Activated T-cell treated with anti-CD3 and anti-CD28 coated beads, Interleukin-2, amount 50 U/mL, for 4 hours (primary cell): ENCODE results near the gene PTPRN. TPM values are rescaled to one million over a fixed set of nuclear protein-coding genes. Genes with fewer than 3 reads are reported as not detected.

Experiments
- ATAC-seq, 2 donors: fragments of 200-7000 bp; cut with Tn5 transposase; one replicate each; pipeline ENCODE4 v1.10.0; 2021
- DNase-seq: peaks from one replicate; pipeline ENCODE4 v3.0.0-alpha.2; 2020
- H3K27me3 Mint-ChIP-seq: one replicate; pipeline ENCODE4 v1.8.0; 2021; ENCODE audit warnings: low read depth, mixed read lengths
- H3K36me3 Mint-ChIP-seq: one replicate; pipeline ENCODE4 v1.8.0; 2022; ENCODE audit warnings: mixed read lengths; ENCODE audit not compliant: insufficient read depth
- H3K4me1 Mint-ChIP-seq: one replicate; pipeline ENCODE4 v1.8.0; 2021; ENCODE audit warnings: low read depth, mixed read lengths
- H3K4me3 Mint-ChIP-seq: one replicate; pipeline ENCODE4 v1.8.0; 2021; ENCODE audit warnings: mild to moderate bottlenecking, moderate library complexity, mixed read lengths
- H3K9me3 Mint-ChIP-seq: one replicate; pipeline ENCODE4 v1.8.0; 2021; ENCODE audit warnings: mixed read lengths
- total RNA-seq, 3 donors: library from RNA; stranded (reverse); gene quantifications; one replicate each; pipeline ENCODE4 v1.2.1, GENCODE V29; 2021

The PTPRN gene
- total RNA-seq, 3 donors from 2014 or later, result 0.19 TPM; not detected in 2

GRCh38 chr2:219252900-219253752 lies 56.1 kb downstream of the PTPRN start, which contains the start of gene TUBA4B:
TUBA4B (plus strand) TSS chr2:219253243; CDS start chr2:219253408, 165 bp downstream.
- Mint-ChIP-seq H3K4me3 (peak within 1 kb of the TSS; percentile 86), H3K4me1 (peaks cover 59% of the 10 kb centered on the region), H3K27me3 (no peaks in the 10 kb centered on the region), H3K36me3 (peaks cover 29% of the 10 kb centered on the region), H3K9me3 (no peaks in the 10 kb centered on the region)
- DNase-seq (peak; percentile 36), ATAC-seq (peak; percentile 15 to 16)

GRCh38 chr2:219252570-219252899 lies 56.7 kb downstream of the PTPRN start:
- Mint-ChIP-seq H3K9me3 (no peaks in the 10 kb centered on the region), H3K36me3 (peaks cover 30% of the 10 kb centered on the region), H3K27me3 (no peaks in the 10 kb centered on the region), H3K4me3 (peak overlapping the region; percentile 86), H3K4me1 (peaks cover 64% of the 10 kb centered on the region)
- no peak for ATAC-seq
- DNase-seq, result peak; percentile 34

GRCh38 chr2:219252084-219252483 lies 57.1 kb downstream of the PTPRN start:
- H3K4me3 Mint-ChIP-seq, result peak overlapping the region; percentile 86
- peaks cover 30% of the 10 kb centered on the region for H3K36me3 Mint-ChIP-seq
- H3K9me3 Mint-ChIP-seq, result no peaks in the 10 kb centered on the region
- ATAC-seq (no peak), DNase-seq (peak; percentile 36)
- peaks cover 69% of the 10 kb centered on the region for H3K4me1 Mint-ChIP-seq
- no peaks in the 10 kb centered on the region for H3K27me3 Mint-ChIP-seq

- H3K36me3 Mint-ChIP-seq, result peaks cover 30% of the 10 kb centered on the region
- H3K9me3 Mint-ChIP-seq, result no peaks in the 10 kb centered on the region
- DNase-seq (no peak), ATAC-seq (no peak)
- H3K4me3 Mint-ChIP-seq, result peak overlapping the region; percentile 86
- peaks cover 73% of the 10 kb centered on the region for H3K4me1 Mint-ChIP-seq
- H3K27me3 Mint-ChIP-seq, result no peaks in the 10 kb centered on the region
These were observed 57.5 kb downstream of the PTPRN start for GRCh38 chr2:219251656-219252055.

- H3K9me3 Mint-ChIP-seq, result no peaks in the 10 kb centered on the region
- peak overlapping the region; percentile 86 for H3K4me3 Mint-ChIP-seq
- peaks cover 30% of the 10 kb centered on the region for H3K36me3 Mint-ChIP-seq
- peaks cover 74% of the 10 kb centered on the region for H3K4me1 Mint-ChIP-seq
- ATAC-seq (no peak), DNase-seq (no peak)
- H3K27me3 Mint-ChIP-seq, result no peaks in the 10 kb centered on the region
These were observed 59.0 kb downstream of the PTPRN start for GRCh38 chr2:219250049-219250781.

- H3K4me3 Mint-ChIP-seq, result peak overlapping the region; percentile 86
- no peaks in the 10 kb centered on the region for H3K27me3 Mint-ChIP-seq
- H3K4me1 Mint-ChIP-seq, result peaks cover 74% of the 10 kb centered on the region
- peaks cover 30% of the 10 kb centered on the region for H3K36me3 Mint-ChIP-seq
- DNase-seq (peak; percentile 29), ATAC-seq (no peak)
- H3K9me3 Mint-ChIP-seq, result no peaks in the 10 kb centered on the region
These were observed 59.8 kb downstream of the PTPRN start for GRCh38 chr2:219249203-219249980.

- no peak for ATAC-seq
- Mint-ChIP-seq H3K9me3 (no peaks in the 10 kb centered on the region), H3K4me1 (peaks cover 77% of the 10 kb centered on the region), H3K27me3 (no peaks in the 10 kb centered on the region), H3K36me3 (peaks cover 30% of the 10 kb centered on the region), H3K4me3 (peak overlapping the region; percentile 86)
- DNase-seq, result no peak
These were observed 60.4 kb downstream of the PTPRN start for GRCh38 chr2:219248845-219249202.

- H3K9me3 Mint-ChIP-seq, result no peaks in the 10 kb centered on the region
- H3K4me1 Mint-ChIP-seq, result peaks cover 80% of the 10 kb centered on the region
- H3K27me3 Mint-ChIP-seq, result no peaks in the 10 kb centered on the region
- H3K36me3 Mint-ChIP-seq, result peaks cover 30% of the 10 kb centered on the region
- ATAC-seq, result peak; percentile 57 to 66
- DNase-seq, result peak; percentile 63
- peak overlapping the region; percentile 62 for H3K4me3 Mint-ChIP-seq
These were observed 61.2 kb downstream of the PTPRN start for GRCh38 chr2:219247678-219248642.

- DNase-seq (no peak), ATAC-seq (no peak)
- peak overlapping the region; percentile 97 for H3K4me3 Mint-ChIP-seq
- H3K4me1 Mint-ChIP-seq, result peaks cover 70% of the 10 kb centered on the region
- H3K9me3 Mint-ChIP-seq, result no peaks in the 10 kb centered on the region
- H3K27me3 Mint-ChIP-seq, result no peaks in the 10 kb centered on the region
- H3K36me3 Mint-ChIP-seq, result peaks cover 24% of the 10 kb centered on the region
These were observed 62.6 kb downstream of the PTPRN start for GRCh38 chr2:219246559-219246958.

- ATAC-seq (peak in 1 of 2 donors; percentile 9), DNase-seq (no peak)
- H3K27me3 Mint-ChIP-seq, result no peaks in the 10 kb centered on the region
- peaks cover 18% of the 10 kb centered on the region for H3K36me3 Mint-ChIP-seq
- peak overlapping the region; percentile 97 for H3K4me3 Mint-ChIP-seq
- peaks cover 63% of the 10 kb centered on the region for H3K4me1 Mint-ChIP-seq
- H3K9me3 Mint-ChIP-seq, result no peaks in the 10 kb centered on the region
These were observed 63.3 kb downstream of the PTPRN start for GRCh38 chr2:219245899-219246230.

- H3K9me3 Mint-ChIP-seq, result no peaks in the 10 kb centered on the region
- peak within 1 kb of the TSS; percentile 97 for H3K4me3 Mint-ChIP-seq
- H3K36me3 Mint-ChIP-seq, result peaks cover 13% of the 10 kb centered on the region
- ATAC-seq, result peak; percentile 77 to 78
- peak; percentile 84 for DNase-seq
- H3K27me3 Mint-ChIP-seq, result no peaks in the 10 kb centered on the region
- H3K4me1 Mint-ChIP-seq, result peaks cover 57% of the 10 kb centered on the region
These were observed 63.9 kb downstream of the PTPRN start, which contains the start of the genes GLB1L and STK16 for GRCh38 chr2:219245148-219245898. GLB1L (minus strand) TSS chr2:219245444; CDS start chr2:219243573, 1,871 bp downstream. STK16 (plus strand) TSS chr2:219245479; CDS start chr2:219246000, 521 bp downstream.

GRCh38 chr2:219244789-219245147 lies 64.4 kb downstream of the PTPRN start:
- no peak for ATAC-seq
- H3K4me1 Mint-ChIP-seq, result peaks cover 52% of the 10 kb centered on the region

GRCh38 chr2:219243291-219243761 lies 65.9 kb downstream of the PTPRN start:
- Mint-ChIP-seq H3K4me1 (peaks cover 37% of the 10 kb centered on the region), H3K27me3 (no peaks in the 10 kb centered on the region), H3K36me3 (peaks cover 5% of the 10 kb centered on the region), H3K4me3 (peak overlapping the region; percentile 41), H3K9me3 (no peaks in the 10 kb centered on the region)
- ATAC-seq (no peak), DNase-seq (no peak)

More at GRCh38 chr2:219244789-219245147, 64.4 kb downstream of the PTPRN start:
- H3K36me3 Mint-ChIP-seq, result peaks cover 11% of the 10 kb centered on the region
- no peaks in the 10 kb centered on the region for H3K9me3 Mint-ChIP-seq
- no peaks in the 10 kb centered on the region for H3K27me3 Mint-ChIP-seq
- peak overlapping the region; percentile 97 for H3K4me3 Mint-ChIP-seq
- DNase-seq, result no peak
